WTC11 (cell line): ENCODE measurements around the gene OPCML. TPM values are rescaled to one million over a fixed set of nuclear protein-coding genes. Genes with fewer than 3 reads are reported as not detected.

Experiments
- ATAC-seq: fragments of 200-7000 bp; cut with Tn5 transposase; 2 replicates; pipeline ENCODE4 v1.10.0; 2021; ENCODE audit warnings: mild to moderate bottlenecking, moderate library complexity
- CTCF ChIA-PET: fragments of 300-600 bp; sonication (Branson Sonifier 250); formaldehyde crosslinking; loops from one replicate; lab custom pipeline; 2021; ENCODE audit warnings: antibody characterized with exemption; lab: Charles Lee
- POLR2A ChIA-PET: fragments of 350-600 bp; sonication (Branson Sonifier 250); formaldehyde crosslinking; loops from one replicate; lab custom pipeline; 2021; ENCODE audit warnings: antibody characterized with exemption; lab: Charles Lee
- DNase-seq: peaks from one replicate; pipeline ENCODE4 v3.0.0; 2021; ENCODE audit warnings: low spot score
- H3K27ac Mint-ChIP-seq: 2 replicates; pipeline ENCODE4 v1.8.0; 2021; ENCODE audit warnings: mixed read lengths
- H3K27me3 Mint-ChIP-seq: 2 replicates; pipeline ENCODE4 v1.8.0; 2021; ENCODE audit warnings: low read depth, mild to moderate bottlenecking, moderate library complexity, mixed read lengths
- H3K36me3 Mint-ChIP-seq: 2 replicates; pipeline ENCODE4 v1.8.0; 2021; ENCODE audit warnings: mixed read lengths
- H3K4me1 Mint-ChIP-seq: 2 replicates; pipeline ENCODE4 v1.8.0; 2022; ENCODE audit warnings: mixed read lengths
- H3K4me3 Mint-ChIP-seq: 2 replicates; pipeline ENCODE4 v1.8.0; 2021; ENCODE audit warnings: mild to moderate bottlenecking, moderate library complexity, mixed read lengths
- H3K9me3 Mint-ChIP-seq: 2 replicates; pipeline ENCODE4 v1.8.0; 2021; ENCODE audit warnings: mixed read lengths
- ELF4 ChIP-seq: sonication (generic); formaldehyde crosslinking; IDR thresholded peaks from 2 replicates; pipeline ENCODE4 v1.8.1; 2022; ENCODE audit warnings: low read depth, mild to moderate bottlenecking, moderate library complexity, missing genetic modification reagents
- FOXP4 ChIP-seq: sonication (generic); formaldehyde crosslinking; IDR thresholded peaks from 2 replicates; pipeline ENCODE4 v1.8.0; 2022; ENCODE audit warnings: mild to moderate bottlenecking, missing genetic modification reagents
- HMGXB4 ChIP-seq: sonication (generic); formaldehyde crosslinking; IDR thresholded peaks from 2 replicates; pipeline ENCODE4 v1.8.1; 2023; ENCODE audit warnings: mild to moderate bottlenecking, moderate library complexity, missing genetic modification reagents
- KAT7 ChIP-seq: sonication (generic); formaldehyde crosslinking; IDR thresholded peaks from 2 replicates; pipeline ENCODE4 v1.8.1; 2023; ENCODE audit warnings: missing genetic modification reagents, mild to moderate bottlenecking, borderline replicate concordance
- MXD4 ChIP-seq: fragments of 250-450 bp; sonication (Bioruptor Pico); IDR thresholded peaks from 2 replicates; pipeline ENCODE4 v1.8.0; 2021; ENCODE audit warnings: mild to moderate bottlenecking, moderate library complexity, borderline replicate concordance
- NFYB ChIP-seq: sonication (generic); formaldehyde crosslinking; conservative IDR thresholded peaks from 2 replicates; pipeline ENCODE4 v1.8.0; 2022; ENCODE audit warnings: low read depth, missing genetic modification reagents
- PRDM15 ChIP-seq: sonication (generic); formaldehyde crosslinking; IDR thresholded peaks from 2 replicates; pipeline ENCODE4 v1.8.0; 2022; ENCODE audit warnings: missing genetic modification reagents
- TEAD1 ChIP-seq: sonication (generic); formaldehyde crosslinking; IDR thresholded peaks from 2 replicates; pipeline ENCODE4 v1.8.0; 2022; ENCODE audit warnings: mild to moderate bottlenecking, missing genetic modification reagents
- TP53 ChIP-seq: sonication (generic); formaldehyde crosslinking; IDR thresholded peaks from 2 replicates; pipeline ENCODE4 v1.8.1; 2023; ENCODE audit warnings: mild to moderate bottlenecking, missing genetic modification reagents
- total RNA-seq: library from RNA; stranded (reverse); gene quantifications from 3 replicates; pipeline ENCODE4 v1.2.3, GENCODE V29; 2021
- TF ChIP-seq, protein P1 (sequence below): sonication (generic); formaldehyde crosslinking; IDR thresholded peaks from 2 replicates; pipeline ENCODE4 v1.8.1; 2022; ENCODE audit warnings: mild to moderate bottlenecking, missing genetic modification reagents, moderate library complexity, borderline replicate concordance
- TF ChIP-seq, protein P2 (sequence below): sonication (generic); formaldehyde crosslinking; IDR thresholded peaks from 2 replicates; pipeline ENCODE4 v1.8.1; 2023; ENCODE audit warnings: mild to moderate bottlenecking, missing genetic modification reagents, borderline replicate concordance
- TF ChIP-seq, protein P3 (sequence below): fragments of 200-600 bp; IDR thresholded peaks from 2 replicates; pipeline ENCODE4 v1.8.0; 2022; ENCODE audit warnings: antibody characterized with exemption

Gene OPCML
- total RNA-seq, 1 experiment from 2014 or later: 1.5 TPM

DNA sequence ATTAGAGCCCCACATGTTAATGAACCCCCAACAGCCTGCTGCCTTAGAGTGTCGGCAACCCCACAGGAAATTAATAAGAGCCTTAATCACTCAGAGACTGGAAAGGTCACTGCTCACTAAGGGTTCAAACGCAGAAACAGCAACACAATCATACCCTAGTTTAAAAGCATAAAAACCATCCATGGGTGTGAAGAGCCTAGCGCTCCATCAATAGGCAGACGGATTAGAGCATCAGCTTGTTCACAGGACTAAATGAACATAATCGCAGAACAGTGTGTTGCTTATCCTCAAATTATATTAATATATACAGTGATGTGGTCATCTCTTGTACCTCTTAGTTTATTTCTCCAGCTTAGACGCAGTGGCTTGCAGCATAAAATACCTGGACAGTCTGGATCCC, 720.7 kb downstream of the OPCML start:
- ATAC-seq: no peak
- H3K4me3 Mint-ChIP-seq: no peak overlapping the region
- H3K4me1 Mint-ChIP-seq: peaks cover 24% of the 10 kb centered on the region
- H3K36me3 Mint-ChIP-seq: no peaks in the 10 kb centered on the region
- DNase-seq: no peak
- H3K27me3 Mint-ChIP-seq: no peaks in the 10 kb centered on the region
- ChIA-PET CTCF (no interaction called here), POLR2A (no interaction called here)
- H3K9me3 Mint-ChIP-seq: peaks cover 3% of the 10 kb centered on the region; the same call in 1 of the 2 replicates
- H3K27ac Mint-ChIP-seq: no peak overlapping the region
- no peak for TF ChIP-seq KAT7 (CRISPR knock-in tag)
- TF ChIP-seq ELF4 (CRISPR knock-in tag): no peak
- TF ChIP-seq NFYB (CRISPR knock-in tag): no peak
- TF ChIP-seq, protein P1, sequence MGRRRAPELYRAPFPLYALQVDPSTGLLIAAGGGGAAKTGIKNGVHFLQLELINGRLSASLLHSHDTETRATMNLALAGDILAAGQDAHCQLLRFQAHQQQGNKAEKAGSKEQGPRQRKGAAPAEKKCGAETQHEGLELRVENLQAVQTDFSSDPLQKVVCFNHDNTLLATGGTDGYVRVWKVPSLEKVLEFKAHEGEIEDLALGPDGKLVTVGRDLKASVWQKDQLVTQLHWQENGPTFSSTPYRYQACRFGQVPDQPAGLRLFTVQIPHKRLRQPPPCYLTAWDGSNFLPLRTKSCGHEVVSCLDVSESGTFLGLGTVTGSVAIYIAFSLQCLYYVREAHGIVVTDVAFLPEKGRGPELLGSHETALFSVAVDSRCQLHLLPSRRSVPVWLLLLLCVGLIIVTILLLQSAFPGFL (CRISPR knock-in tag): no peak
- TF ChIP-seq PRDM15 (CRISPR knock-in tag): no peak
- TF ChIP-seq TEAD1 (CRISPR knock-in tag): no peak
- TF ChIP-seq, protein P2, sequence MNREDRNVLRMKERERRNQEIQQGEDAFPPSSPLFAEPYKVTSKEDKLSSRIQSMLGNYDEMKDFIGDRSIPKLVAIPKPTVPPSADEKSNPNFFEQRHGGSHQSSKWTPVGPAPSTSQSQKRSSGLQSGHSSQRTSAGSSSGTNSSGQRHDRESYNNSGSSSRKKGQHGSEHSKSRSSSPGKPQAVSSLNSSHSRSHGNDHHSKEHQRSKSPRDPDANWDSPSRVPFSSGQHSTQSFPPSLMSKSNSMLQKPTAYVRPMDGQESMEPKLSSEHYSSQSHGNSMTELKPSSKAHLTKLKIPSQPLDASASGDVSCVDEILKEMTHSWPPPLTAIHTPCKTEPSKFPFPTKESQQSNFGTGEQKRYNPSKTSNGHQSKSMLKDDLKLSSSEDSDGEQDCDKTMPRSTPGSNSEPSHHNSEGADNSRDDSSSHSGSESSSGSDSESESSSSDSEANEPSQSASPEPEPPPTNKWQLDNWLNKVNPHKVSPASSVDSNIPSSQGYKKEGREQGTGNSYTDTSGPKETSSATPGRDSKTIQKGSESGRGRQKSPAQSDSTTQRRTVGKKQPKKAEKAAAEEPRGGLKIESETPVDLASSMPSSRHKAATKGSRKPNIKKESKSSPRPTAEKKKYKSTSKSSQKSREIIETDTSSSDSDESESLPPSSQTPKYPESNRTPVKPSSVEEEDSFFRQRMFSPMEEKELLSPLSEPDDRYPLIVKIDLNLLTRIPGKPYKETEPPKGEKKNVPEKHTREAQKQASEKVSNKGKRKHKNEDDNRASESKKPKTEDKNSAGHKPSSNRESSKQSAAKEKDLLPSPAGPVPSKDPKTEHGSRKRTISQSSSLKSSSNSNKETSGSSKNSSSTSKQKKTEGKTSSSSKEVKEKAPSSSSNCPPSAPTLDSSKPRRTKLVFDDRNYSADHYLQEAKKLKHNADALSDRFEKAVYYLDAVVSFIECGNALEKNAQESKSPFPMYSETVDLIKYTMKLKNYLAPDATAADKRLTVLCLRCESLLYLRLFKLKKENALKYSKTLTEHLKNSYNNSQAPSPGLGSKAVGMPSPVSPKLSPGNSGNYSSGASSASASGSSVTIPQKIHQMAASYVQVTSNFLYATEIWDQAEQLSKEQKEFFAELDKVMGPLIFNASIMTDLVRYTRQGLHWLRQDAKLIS (CRISPR knock-in tag): no peak
- TF ChIP-seq TP53: no peak
- no peak for TF ChIP-seq HMGXB4
- no peak for TF ChIP-seq MXD4 (CRISPR knock-in tag)
- TF ChIP-seq, protein P3, sequence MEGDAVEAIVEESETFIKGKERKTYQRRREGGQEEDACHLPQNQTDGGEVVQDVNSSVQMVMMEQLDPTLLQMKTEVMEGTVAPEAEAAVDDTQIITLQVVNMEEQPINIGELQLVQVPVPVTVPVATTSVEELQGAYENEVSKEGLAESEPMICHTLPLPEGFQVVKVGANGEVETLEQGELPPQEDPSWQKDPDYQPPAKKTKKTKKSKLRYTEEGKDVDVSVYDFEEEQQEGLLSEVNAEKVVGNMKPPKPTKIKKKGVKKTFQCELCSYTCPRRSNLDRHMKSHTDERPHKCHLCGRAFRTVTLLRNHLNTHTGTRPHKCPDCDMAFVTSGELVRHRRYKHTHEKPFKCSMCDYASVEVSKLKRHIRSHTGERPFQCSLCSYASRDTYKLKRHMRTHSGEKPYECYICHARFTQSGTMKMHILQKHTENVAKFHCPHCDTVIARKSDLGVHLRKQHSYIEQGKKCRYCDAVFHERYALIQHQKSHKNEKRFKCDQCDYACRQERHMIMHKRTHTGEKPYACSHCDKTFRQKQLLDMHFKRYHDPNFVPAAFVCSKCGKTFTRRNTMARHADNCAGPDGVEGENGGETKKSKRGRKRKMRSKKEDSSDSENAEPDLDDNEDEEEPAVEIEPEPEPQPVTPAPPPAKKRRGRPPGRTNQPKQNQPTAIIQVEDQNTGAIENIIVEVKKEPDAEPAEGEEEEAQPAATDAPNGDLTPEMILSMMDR: no peak
- TF ChIP-seq FOXP4 (CRISPR knock-in tag): no peak
